K562 (cell line): Measurements from ENCODE around the gene TRNP1. TPM values are rescaled to one million over a fixed set of nuclear protein-coding genes. Genes with fewer than 3 reads are reported as not detected.

Experiments
- ARID1B ChIP-seq: fragments of 450-650 bp; IDR thresholded peaks from 2 replicates; pipeline ENCODE4 v1.6.1; 2016; ENCODE audit warnings: antibody characterized with exemption, mild to moderate bottlenecking, inconsistent platforms
- DMBX1 ChIP-seq: fragments of 250-450 bp; sonication (Bioruptor Pico); IDR thresholded peaks from 2 replicates; pipeline ENCODE4 v1.8.0; 2022; ENCODE audit warnings: inconsistent platforms, mild to moderate bottlenecking, moderate library complexity, borderline replicate concordance
- ETV1 ChIP-seq: fragments of 450-650 bp; conservative IDR thresholded peaks from 2 replicates; pipeline ENCODE4 v1.6.1; 2016; ENCODE audit warnings: missing genetic modification characterization, control low read depth, low read depth, missing compliant biosample characterization
- GABPA ChIP-seq: fragments of 200-800 bp; sonication (Bioruptor generic); conservative IDR thresholded peaks from 2 replicates; pipeline ENCODE4 v1.6.1; 2016; ENCODE audit warnings: low read depth, missing genetic modification characterization, missing compliant biosample characterization
- HCFC1 ChIP-seq: IDR thresholded peaks from 2 replicates; pipeline ENCODE4 v1.6.1; 2012; ENCODE audit warnings: low read depth, low read length, improper control_type of control experiment
- HNRNPK ChIP-seq: fragments of 200-400 bp; formaldehyde crosslinking; IDR thresholded peaks from one replicate; pipeline ENCODE4 v1.6.1; 2018; ENCODE audit warnings: mild to moderate bottlenecking, low read depth, low read length; ENCODE audit not compliant: poor library complexity, severe bottlenecking
- LCOR ChIP-seq: sonication (generic); formaldehyde crosslinking; IDR thresholded peaks from 2 replicates; pipeline ENCODE4 v1.8.0; 2022; ENCODE audit warnings: mild to moderate bottlenecking, missing genetic modification reagents
- NEUROD1 ChIP-seq: fragments of 150-350 bp; IDR thresholded peaks from 2 replicates; pipeline ENCODE4 v1.6.1; 2014; ENCODE audit warnings: borderline replicate concordance, low read length, low read depth; ENCODE audit not compliant: partially characterized antibody
- POLR2AphosphoS2 ChIP-seq: IDR thresholded peaks from 2 replicates; pipeline ENCODE4 v1.6.1; 2012; ENCODE audit warnings: low read length, improper control_type of control experiment
- RB1 ChIP-seq: fragments of 450-650 bp; IDR thresholded peaks from 2 replicates; pipeline ENCODE4 v1.6.1; 2017; ENCODE audit warnings: low read depth, mild to moderate bottlenecking
- XRCC5 ChIP-seq: fragments of 200-400 bp; formaldehyde crosslinking; IDR thresholded peaks from 2 replicates; pipeline ENCODE4 v1.6.1; 2017; ENCODE audit warnings: low read depth, mild to moderate bottlenecking, low read length
- ZFX ChIP-seq: sonication (generic); formaldehyde crosslinking; IDR thresholded peaks from 2 replicates; pipeline ENCODE4 v1.8.0; 2022; ENCODE audit warnings: mild to moderate bottlenecking, missing genetic modification reagents, moderate library complexity
- ZNF3 ChIP-seq: fragments of 250-450 bp; sonication (Bioruptor Pico); IDR thresholded peaks from 2 replicates; pipeline ENCODE4 v1.5.0; 2021; ENCODE audit warnings: mild to moderate bottlenecking, moderate library complexity
- ZNF778 ChIP-seq: fragments of 450-650 bp; formaldehyde crosslinking; IDR thresholded peaks from 2 replicates; pipeline ENCODE4 v1.4.0; 2020; ENCODE audit warnings: mild to moderate bottlenecking, moderate library complexity
- polyA plus RNA-seq, 8 experiments: library from polyadenylated mRNA; depleted of rRNA in 4 of 8; stranded (reverse) in 5 of 8; unstranded in 3 of 8; fragments of >200 nt; fragmentation: Nextera tagmentation in 2 of 8; fragmentation: Illumina TruSeq in 1 of 8; extraction: Ambion mirVana in 2 of 8; extraction: Trizol in 1 of 8; gene quantifications; 2 replicates each; pipeline versions ENCODE4 v1.2.1 to v1.2.3, GENCODE V29; 2011 to 2014; ENCODE audit warnings: inconsistent platforms in 1 of 8, missing spikeins in 1 of 8
- total RNA-seq, 7 experiments: library from RNA; depleted of rRNA in 6 of 7; stranded (reverse); fragments of >200 nt in 6 of 7; fragmentation: Illumina TruSeq in 2 of 7; extraction: Trizol in 2 of 7; gene quantifications; 2 replicates each; pipeline versions ENCODE4 v1.2.1 to v1.2.3, GENCODE V29; 2011 to 2021; ENCODE audit warnings: low replicate concordance in 1 of 7
- TF ChIP-seq, protein P1 (sequence below): fragments of 150-350 bp; conservative IDR thresholded peaks from 2 replicates; pipeline ENCODE4 v1.6.1; 2014; ENCODE audit warnings: low read length
- TF ChIP-seq, protein P2 (sequence below): fragments of 450-650 bp; IDR thresholded peaks from 2 replicates; pipeline ENCODE4 v1.6.1; 2017; ENCODE audit warnings: mild to moderate bottlenecking, moderate library complexity
- TF ChIP-seq, protein P3 (sequence below): fragments of 250-450 bp; sonication (Bioruptor Pico); IDR thresholded peaks from 2 replicates; pipeline ENCODE4 v1.9.0; 2021; ENCODE audit warnings: mild to moderate bottlenecking, inconsistent platforms
- TF ChIP-seq, protein P4 (sequence below): fragments of 450-650 bp; formaldehyde crosslinking; IDR thresholded peaks from 2 replicates; pipeline ENCODE4 v1.4.0; 2020; ENCODE audit warnings: mild to moderate bottlenecking, mixed read lengths
- TF ChIP-seq, protein P5 (sequence below): fragments of 450-650 bp; formaldehyde crosslinking; IDR thresholded peaks from 2 replicates; pipeline ENCODE4 v1.4.0; 2022; ENCODE audit warnings: mild to moderate bottlenecking, moderate library complexity

The TRNP1 gene
- total and polyA plus RNA-seq, 9 of the 15 experiments (the other 6 are each of a cell fraction or from before 2014, with no cell fraction given) = 0.03 to 1.3 (median 0.95) TPM

DNA sequence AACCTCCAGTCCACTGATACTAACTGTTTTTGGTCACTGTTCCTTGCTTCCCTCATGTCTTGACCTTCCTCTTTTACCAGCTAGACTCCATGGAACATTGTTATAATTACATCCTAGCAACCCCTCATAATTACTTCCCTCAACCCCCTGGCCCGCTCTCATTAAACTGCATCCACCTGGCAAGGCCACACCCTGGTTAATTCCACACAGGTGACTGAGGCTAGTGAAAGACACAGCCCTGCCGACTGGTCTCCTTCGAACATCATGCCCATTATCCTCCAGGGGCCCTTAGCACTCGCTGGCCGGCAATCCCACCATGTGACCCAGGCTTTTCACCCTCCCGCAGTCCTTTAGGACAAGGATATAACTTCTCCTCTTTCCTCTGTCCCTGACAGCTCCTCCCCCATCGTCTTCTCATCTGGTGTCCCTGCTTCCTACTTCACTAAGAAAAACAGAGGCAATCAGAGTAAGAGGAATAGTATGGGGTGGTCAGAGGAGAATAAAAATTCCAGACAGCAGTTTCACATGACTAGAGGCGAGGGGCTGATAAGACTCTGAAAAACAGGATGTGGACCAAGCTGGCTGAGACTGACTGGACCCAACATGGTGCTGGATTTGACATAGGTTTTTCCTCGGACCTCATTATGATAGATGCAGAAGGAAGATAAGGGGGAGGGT is 28.0 kb downstream of the TRNP1 start (continued):
- TF ChIP-seq, protein P1, sequence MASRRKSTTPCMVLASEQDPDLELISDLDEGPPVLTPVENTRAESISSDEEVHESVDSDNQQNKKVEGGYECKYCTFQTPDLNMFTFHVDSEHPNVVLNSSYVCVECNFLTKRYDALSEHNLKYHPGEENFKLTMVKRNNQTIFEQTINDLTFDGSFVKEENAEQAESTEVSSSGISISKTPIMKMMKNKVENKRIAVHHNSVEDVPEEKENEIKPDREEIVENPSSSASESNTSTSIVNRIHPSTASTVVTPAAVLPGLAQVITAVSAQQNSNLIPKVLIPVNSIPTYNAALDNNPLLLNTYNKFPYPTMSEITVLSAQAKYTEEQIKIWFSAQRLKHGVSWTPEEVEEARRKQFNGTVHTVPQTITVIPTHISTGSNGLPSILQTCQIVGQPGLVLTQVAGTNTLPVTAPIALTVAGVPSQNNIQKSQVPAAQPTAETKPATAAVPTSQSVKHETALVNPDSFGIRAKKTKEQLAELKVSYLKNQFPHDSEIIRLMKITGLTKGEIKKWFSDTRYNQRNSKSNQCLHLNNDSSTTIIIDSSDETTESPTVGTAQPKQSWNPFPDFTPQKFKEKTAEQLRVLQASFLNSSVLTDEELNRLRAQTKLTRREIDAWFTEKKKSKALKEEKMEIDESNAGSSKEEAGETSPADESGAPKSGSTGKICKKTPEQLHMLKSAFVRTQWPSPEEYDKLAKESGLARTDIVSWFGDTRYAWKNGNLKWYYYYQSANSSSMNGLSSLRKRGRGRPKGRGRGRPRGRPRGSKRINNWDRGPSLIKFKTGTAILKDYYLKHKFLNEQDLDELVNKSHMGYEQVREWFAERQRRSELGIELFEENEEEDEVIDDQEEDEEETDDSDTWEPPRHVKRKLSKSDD = no peak
- TF ChIP-seq GABPA (tag) (peak; percentile 55), ARID1B (peak; percentile 25; the same call in 1 of the 2 replicates), HCFC1 (no peak), ZNF3 (CRISPR knock-in tag) (no peak), DMBX1 (CRISPR knock-in tag) (0 out of 2 replicates have a peak, but pooled peaks have one; percentile 68), ZNF778 (no peak), HNRNPK (no peak), RB1 (no peak), ZFX (CRISPR knock-in tag) (no peak), POLR2AphosphoS2 (no peak), LCOR (CRISPR knock-in tag) (no peak), ETV1 (no peak), XRCC5 (no peak), NEUROD1 (peak; percentile 14)
- TF ChIP-seq, protein P2, sequence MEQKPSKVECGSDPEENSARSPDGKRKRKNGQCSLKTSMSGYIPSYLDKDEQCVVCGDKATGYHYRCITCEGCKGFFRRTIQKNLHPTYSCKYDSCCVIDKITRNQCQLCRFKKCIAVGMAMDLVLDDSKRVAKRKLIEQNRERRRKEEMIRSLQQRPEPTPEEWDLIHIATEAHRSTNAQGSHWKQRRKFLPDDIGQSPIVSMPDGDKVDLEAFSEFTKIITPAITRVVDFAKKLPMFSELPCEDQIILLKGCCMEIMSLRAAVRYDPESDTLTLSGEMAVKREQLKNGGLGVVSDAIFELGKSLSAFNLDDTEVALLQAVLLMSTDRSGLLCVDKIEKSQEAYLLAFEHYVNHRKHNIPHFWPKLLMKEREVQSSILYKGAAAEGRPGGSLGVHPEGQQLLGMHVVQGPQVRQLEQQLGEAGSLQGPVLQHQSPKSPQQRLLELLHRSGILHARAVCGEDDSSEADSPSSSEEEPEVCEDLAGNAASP = no peak
- TF ChIP-seq, protein P3, sequence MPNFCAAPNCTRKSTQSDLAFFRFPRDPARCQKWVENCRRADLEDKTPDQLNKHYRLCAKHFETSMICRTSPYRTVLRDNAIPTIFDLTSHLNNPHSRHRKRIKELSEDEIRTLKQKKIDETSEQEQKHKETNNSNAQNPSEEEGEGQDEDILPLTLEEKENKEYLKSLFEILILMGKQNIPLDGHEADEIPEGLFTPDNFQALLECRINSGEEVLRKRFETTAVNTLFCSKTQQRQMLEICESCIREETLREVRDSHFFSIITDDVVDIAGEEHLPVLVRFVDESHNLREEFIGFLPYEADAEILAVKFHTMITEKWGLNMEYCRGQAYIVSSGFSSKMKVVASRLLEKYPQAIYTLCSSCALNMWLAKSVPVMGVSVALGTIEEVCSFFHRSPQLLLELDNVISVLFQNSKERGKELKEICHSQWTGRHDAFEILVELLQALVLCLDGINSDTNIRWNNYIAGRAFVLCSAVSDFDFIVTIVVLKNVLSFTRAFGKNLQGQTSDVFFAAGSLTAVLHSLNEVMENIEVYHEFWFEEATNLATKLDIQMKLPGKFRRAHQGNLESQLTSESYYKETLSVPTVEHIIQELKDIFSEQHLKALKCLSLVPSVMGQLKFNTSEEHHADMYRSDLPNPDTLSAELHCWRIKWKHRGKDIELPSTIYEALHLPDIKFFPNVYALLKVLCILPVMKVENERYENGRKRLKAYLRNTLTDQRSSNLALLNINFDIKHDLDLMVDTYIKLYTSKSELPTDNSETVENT = no peak
- TF ChIP-seq, protein P4, sequence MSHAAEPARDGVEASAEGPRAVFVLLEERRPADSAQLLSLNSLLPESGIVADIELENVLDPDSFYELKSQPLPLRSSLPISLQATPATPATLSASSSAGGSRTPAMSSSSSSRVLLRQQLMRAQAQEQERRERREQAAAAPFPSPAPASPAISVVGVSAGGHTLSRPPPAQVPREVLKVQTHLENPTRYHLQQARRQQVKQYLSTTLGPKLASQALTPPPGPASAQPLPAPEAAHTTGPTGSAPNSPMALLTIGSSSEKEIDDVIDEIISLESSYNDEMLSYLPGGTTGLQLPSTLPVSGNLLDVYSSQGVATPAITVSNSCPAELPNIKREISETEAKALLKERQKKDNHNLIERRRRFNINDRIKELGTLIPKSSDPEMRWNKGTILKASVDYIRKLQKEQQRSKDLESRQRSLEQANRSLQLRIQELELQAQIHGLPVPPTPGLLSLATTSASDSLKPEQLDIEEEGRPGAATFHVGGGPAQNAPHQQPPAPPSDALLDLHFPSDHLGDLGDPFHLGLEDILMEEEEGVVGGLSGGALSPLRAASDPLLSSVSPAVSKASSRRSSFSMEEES (CRISPR knock-in tag) = no peak; the same call in 1 of the 2 replicates
- TF ChIP-seq, protein P5, sequence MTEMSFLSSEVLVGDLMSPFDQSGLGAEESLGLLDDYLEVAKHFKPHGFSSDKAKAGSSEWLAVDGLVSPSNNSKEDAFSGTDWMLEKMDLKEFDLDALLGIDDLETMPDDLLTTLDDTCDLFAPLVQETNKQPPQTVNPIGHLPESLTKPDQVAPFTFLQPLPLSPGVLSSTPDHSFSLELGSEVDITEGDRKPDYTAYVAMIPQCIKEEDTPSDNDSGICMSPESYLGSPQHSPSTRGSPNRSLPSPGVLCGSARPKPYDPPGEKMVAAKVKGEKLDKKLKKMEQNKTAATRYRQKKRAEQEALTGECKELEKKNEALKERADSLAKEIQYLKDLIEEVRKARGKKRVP (CRISPR knock-in tag) = 0 out of 2 replicates have a peak, but pooled peaks have one; percentile 50
